Transverse colon (tissue), 4 donors: Measurements from ENCODE around the gene BRIP1.

ENCODE experiments used
- EP300 ChIP-seq: sonication (generic); formaldehyde crosslinking; IDR thresholded peaks from one replicate; pipeline ENCODE4 v1.6.1; 2017; ENCODE audit warnings: antibody characterized with exemption, low read depth
- POLR2AphosphoS5 ChIP-seq, 3 donors: sonication (generic); formaldehyde crosslinking; IDR thresholded peaks; one replicate each; pipeline ENCODE4 v1.6.1; 2016; ENCODE audit warnings: antibody characterized with exemption in 3 of 3
- TF ChIP-seq, protein P1 (sequence below), 5 experiments: fragments of 200-600 bp in 3 of 5; fragments of 450-650 bp in 2 of 5; sonication (generic) in 3 of 5; IDR thresholded peaks; 1 replicate in 2 of 5; 2 replicates in 3 of 5; pipeline ENCODE4 v1.5.1; 2016 to 2017; ENCODE audit warnings: antibody characterized with exemption in 5 of 5, inconsistent platforms in 3 of 5, mild to moderate bottlenecking in 2 of 5, moderate library complexity in 1 of 5

DNA sequence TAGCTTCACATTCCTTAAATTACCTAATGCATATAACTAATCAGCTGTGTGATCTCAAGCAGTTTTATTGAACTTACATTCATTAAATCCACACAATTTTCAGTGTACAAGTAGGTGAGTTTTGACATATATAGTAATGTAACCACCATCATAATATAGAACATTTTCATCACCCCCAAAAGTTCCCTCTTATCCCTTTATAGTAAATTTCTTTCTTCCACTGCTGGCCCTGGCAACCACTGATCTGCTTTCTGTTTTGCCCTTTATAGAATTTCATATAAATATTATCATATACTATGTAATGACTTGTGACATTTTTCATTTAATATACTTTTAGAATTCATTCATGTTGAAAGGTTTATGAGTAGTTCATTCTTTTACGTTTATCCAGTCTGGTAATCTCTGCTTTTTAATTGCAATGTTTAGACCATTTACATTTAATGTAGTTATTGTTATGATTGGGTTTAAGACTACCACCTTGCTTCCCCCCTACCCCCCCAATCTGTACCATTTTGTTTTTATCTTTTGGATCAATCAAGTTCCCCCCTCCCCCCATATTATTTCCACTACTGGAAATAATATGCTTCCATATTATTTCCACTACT, 147.0 kb downstream of the BRIP1 start:
- TF ChIP-seq, protein P1, sequence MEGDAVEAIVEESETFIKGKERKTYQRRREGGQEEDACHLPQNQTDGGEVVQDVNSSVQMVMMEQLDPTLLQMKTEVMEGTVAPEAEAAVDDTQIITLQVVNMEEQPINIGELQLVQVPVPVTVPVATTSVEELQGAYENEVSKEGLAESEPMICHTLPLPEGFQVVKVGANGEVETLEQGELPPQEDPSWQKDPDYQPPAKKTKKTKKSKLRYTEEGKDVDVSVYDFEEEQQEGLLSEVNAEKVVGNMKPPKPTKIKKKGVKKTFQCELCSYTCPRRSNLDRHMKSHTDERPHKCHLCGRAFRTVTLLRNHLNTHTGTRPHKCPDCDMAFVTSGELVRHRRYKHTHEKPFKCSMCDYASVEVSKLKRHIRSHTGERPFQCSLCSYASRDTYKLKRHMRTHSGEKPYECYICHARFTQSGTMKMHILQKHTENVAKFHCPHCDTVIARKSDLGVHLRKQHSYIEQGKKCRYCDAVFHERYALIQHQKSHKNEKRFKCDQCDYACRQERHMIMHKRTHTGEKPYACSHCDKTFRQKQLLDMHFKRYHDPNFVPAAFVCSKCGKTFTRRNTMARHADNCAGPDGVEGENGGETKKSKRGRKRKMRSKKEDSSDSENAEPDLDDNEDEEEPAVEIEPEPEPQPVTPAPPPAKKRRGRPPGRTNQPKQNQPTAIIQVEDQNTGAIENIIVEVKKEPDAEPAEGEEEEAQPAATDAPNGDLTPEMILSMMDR (IDR thresholded peaks at IDR 0.05): no peak
- no peak for TF ChIP-seq EP300
- TF ChIP-seq POLR2AphosphoS5 (IDR thresholded peaks at IDR 0.05): no peak
